A673 (cell line): ENCODE measurements around the gene PVALEF.

ENCODE experiments used
- EZH2 ChIP-seq: fragments of 200-600 bp; sonication (generic); IDR thresholded peaks from 2 replicates; pipeline ENCODE4 v1.6.1; 2017; ENCODE audit warnings: borderline replicate concordance, low read depth, mild to moderate bottlenecking, mixed read lengths, antibody characterized with exemption, low read length; ENCODE audit not compliant: poor library complexity, severe bottlenecking
- TF ChIP-seq, protein P1 (sequence below): fragments of 300-800, 200-600 bp; sonication (generic); conservative IDR thresholded peaks from 2 replicates; pipeline ENCODE4 v1.5.1; 2017; ENCODE audit warnings: low read depth, mild to moderate bottlenecking, antibody characterized with exemption, low read length, moderate library complexity, mixed read lengths

DNA sequence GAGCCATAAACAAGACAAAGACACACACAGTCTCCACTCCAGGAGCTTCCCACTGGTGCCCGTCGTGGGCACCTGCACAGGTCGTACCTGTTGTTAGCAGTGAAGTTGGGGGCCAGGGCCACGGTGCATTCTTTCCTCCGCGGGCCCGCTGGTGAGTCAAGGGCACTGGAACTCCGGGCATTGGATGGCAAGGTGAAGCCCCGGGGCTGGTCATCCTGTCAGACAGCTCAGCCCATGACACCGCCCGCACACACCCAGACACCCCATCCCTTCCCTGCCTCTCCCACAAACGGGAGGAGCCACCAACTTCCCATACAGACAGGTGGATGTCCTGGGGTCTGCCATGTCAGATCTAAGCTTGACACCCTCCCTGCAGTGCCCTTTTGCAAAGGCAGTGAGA lies 41.4 kb downstream of the PVALEF start:
- TF ChIP-seq, protein P1, sequence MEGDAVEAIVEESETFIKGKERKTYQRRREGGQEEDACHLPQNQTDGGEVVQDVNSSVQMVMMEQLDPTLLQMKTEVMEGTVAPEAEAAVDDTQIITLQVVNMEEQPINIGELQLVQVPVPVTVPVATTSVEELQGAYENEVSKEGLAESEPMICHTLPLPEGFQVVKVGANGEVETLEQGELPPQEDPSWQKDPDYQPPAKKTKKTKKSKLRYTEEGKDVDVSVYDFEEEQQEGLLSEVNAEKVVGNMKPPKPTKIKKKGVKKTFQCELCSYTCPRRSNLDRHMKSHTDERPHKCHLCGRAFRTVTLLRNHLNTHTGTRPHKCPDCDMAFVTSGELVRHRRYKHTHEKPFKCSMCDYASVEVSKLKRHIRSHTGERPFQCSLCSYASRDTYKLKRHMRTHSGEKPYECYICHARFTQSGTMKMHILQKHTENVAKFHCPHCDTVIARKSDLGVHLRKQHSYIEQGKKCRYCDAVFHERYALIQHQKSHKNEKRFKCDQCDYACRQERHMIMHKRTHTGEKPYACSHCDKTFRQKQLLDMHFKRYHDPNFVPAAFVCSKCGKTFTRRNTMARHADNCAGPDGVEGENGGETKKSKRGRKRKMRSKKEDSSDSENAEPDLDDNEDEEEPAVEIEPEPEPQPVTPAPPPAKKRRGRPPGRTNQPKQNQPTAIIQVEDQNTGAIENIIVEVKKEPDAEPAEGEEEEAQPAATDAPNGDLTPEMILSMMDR, result no peak
- no peak for TF ChIP-seq EZH2
